GM19395 (cell line): ENCODE data around the gene DBP.
"Not testable (repeated sequence)": the region's sequence is repeated elsewhere in the genome, so short reads cannot be mapped to it uniquely, and the experiment has no call there.

Experiments
- ATAC-seq: cut with Tn5 transposase; IDR thresholded peaks from one replicate; pipeline ENCODE4 v1.9.1; 2021; ENCODE audit warnings: mild to moderate bottlenecking, moderate library complexity; ENCODE audit not compliant: unreplicated experiment

The DBP gene

GRCh38 chr19:48668332-48668731 lies 31.2 kb upstream of the DBP start:
- no peak for ATAC-seq

GRCh38 chr19:48665786-48666185 lies 28.6 kb upstream of the DBP start:
- ATAC-seq: no peak

GRCh38 chr19:48664476-48664875 lies 27.3 kb upstream of the DBP start:
- ATAC-seq: no peak

GRCh38 chr19:48663667-48664066 lies 26.5 kb upstream of the DBP start:
- ATAC-seq: no peak

- ATAC-seq: no peak
Measured at GRCh38 chr19:48661711-48662090, 24.5 kb upstream of the DBP start.

- ATAC-seq: peak; percentile 84
Measured at GRCh38 chr19:48660852-48661710, 23.9 kb upstream of the DBP start.

GRCh38 chr19:48659768-48660167 lies 22.6 kb upstream of the DBP start:
- no peak for ATAC-seq

- ATAC-seq: no peak
Measured at GRCh38 chr19:48658483-48658882, 21.3 kb upstream of the DBP start.

GRCh38 chr19:48657828-48658227 lies 20.6 kb upstream of the DBP start:
- ATAC-seq: not testable (repeated sequence)

- ATAC-seq: no peak
Measured at GRCh38 chr19:48656840-48657474, 19.8 kb upstream of the DBP start.

GRCh38 chr19:48654299-48655059 lies 17.3 kb upstream of the DBP start:
- no peak for ATAC-seq

GRCh38 chr19:48651683-48652048 lies 14.5 kb upstream of the DBP start:
- no peak for ATAC-seq

- ATAC-seq: no peak
Measured at GRCh38 chr19:48650974-48651682, 13.9 kb upstream of the DBP start.

GRCh38 chr19:48648134-48648533 lies 11.0 kb upstream of the DBP start:
- no peak for ATAC-seq

GRCh38 chr19:48646722-48647216 lies 9.6 kb upstream of the DBP start:
- ATAC-seq: no peak

GRCh38 chr19:48646001-48646721 lies 9.0 kb upstream of the DBP start, which contains the start of gene CA11:
Gene CA11 (minus strand): TSS chr19:48646187. CDS start chr19:48645632, 555 bp downstream.
- ATAC-seq: peak; percentile 70

- no peak for ATAC-seq
Measured at GRCh38 chr19:48645620-48646000, 8.4 kb upstream of the DBP start.

- peak; percentile 55 for ATAC-seq
Measured at GRCh38 chr19:48644839-48645619, 7.8 kb upstream of the DBP start.

GRCh38 chr19:48644355-48644754 lies 7.2 kb upstream of the DBP start:
- ATAC-seq: no peak
